PC-9 (cell line): ENCODE data around the gene PKLR. TPM values are rescaled to one million over a fixed set of nuclear protein-coding genes. Genes with fewer than 3 reads are reported as not detected.

Experiments used
- BruUV-seq: library from RNA; stranded (reverse); fragments of 400-500 nt; replicated peaks from 2 replicates; lab custom pipeline; 2021; lab: Mats Ljungman, UMichigan
- CTCF ChIA-PET: fragments of 300-600 bp; sonication (Branson Sonifier 250); formaldehyde crosslinking; loops from one replicate; lab custom pipeline; 2022; ENCODE audit warnings: antibody characterized with exemption; lab: Charles Lee
- POLR2A ChIA-PET: fragments of 300-600 bp; sonication (Branson Sonifier 250); formaldehyde crosslinking; loops from one replicate; lab custom pipeline; 2022; ENCODE audit warnings: antibody characterized with exemption; ENCODE audit not compliant: unreplicated experiment; lab: Charles Lee
- DNase-seq, 2 experiments: peaks; one replicate each; pipeline versions ENCODE4 v3.0.0 to v3.0.0-alpha.2; 2015 to 2022; ENCODE audit warnings: mixed read lengths in 1 of 2
- H2AFZ ChIP-seq: fragments of 200-600 bp; sonication (generic); 2 replicates; pipeline ENCODE4 v1.8.1; 2017; ENCODE audit warnings: antibody characterized with exemption
- H3F3A ChIP-seq: fragments of 200-600 bp; sonication (generic); 2 replicates; pipeline ENCODE4 v1.8.1; 2017; ENCODE audit warnings: antibody characterized with exemption, mild to moderate bottlenecking, low read depth; ENCODE audit not compliant: insufficient read depth
- H3K27ac ChIP-seq: fragments of 200-600 bp; sonication (generic); 2 replicates; pipeline ENCODE4 v1.6.1; 2016; ENCODE audit warnings: mixed run types
- H3K27me3 ChIP-seq: fragments of 200-600 bp; sonication (generic); 2 replicates; pipeline ENCODE4 v1.6.1; 2016; ENCODE audit warnings: low read depth, mixed run types; ENCODE audit not compliant: insufficient read depth
- H3K36me3 ChIP-seq: fragments of 200-600 bp; sonication (generic); 2 replicates; pipeline ENCODE4 v1.6.1; 2016; ENCODE audit warnings: low read depth, mixed run types
- H3K4me1 ChIP-seq: fragments of 200-600 bp; sonication (generic); replicated peaks from 2 replicates; pipeline ENCODE4 v1.6.1; 2016; ENCODE audit warnings: mixed run types; ENCODE audit not compliant: insufficient read depth
- H3K4me2 ChIP-seq: fragments of 200-600 bp; sonication (generic); 2 replicates; pipeline ENCODE4 v1.6.1; 2017; ENCODE audit warnings: mixed run types
- H3K4me3 ChIP-seq: fragments of 200-600 bp; sonication (generic); 2 replicates; pipeline ENCODE4 v1.6.1; 2016; ENCODE audit warnings: mixed run types
- H3K79me2 ChIP-seq: fragments of 200-600 bp; sonication (generic); 2 replicates; pipeline ENCODE4 v1.6.1; 2017; ENCODE audit warnings: low read depth, mixed run types
- H3K9me2 ChIP-seq: fragments of 200-600 bp; sonication (generic); 2 replicates; pipeline ENCODE4 v1.8.1; 2017; ENCODE audit warnings: mild to moderate bottlenecking; ENCODE audit not compliant: insufficient read depth
- H3K9me3 ChIP-seq: fragments of 200-600 bp; sonication (generic); 2 replicates; pipeline ENCODE4 v1.8.1; 2016; ENCODE audit warnings: low read depth; ENCODE audit not compliant: insufficient read depth
- H4K20me1 ChIP-seq: fragments of 200-600 bp; sonication (generic); 2 replicates; pipeline ENCODE4 v1.8.1; 2017; ENCODE audit not compliant: insufficient read depth
- EZH2 ChIP-seq: fragments of 200-600 bp; sonication (generic); IDR thresholded peaks from 2 replicates; pipeline ENCODE4 v1.8.0; 2017; ENCODE audit warnings: antibody characterized with exemption, low read depth
- intact Hi-C: fragments of 100-400 bp; cut with micrococcal nuclease; formaldehyde crosslinking; loops from one replicate; pipeline ENCODE4 v1.10.0; 2022; ENCODE audit not compliant: unreplicated experiment
- total RNA-seq: library from RNA; stranded (reverse); gene quantifications from 2 replicates; pipeline ENCODE4 v1.2.3, GENCODE V29; 2021
- TF ChIP-seq, protein P1 (sequence below): fragments of 200-600 bp; sonication (generic); conservative IDR thresholded peaks from 2 replicates; pipeline ENCODE4 v1.6.1; 2017; ENCODE audit warnings: mixed run types, antibody characterized with exemption, mild to moderate bottlenecking, moderate library complexity

Gene PKLR
- total RNA-seq, 1 experiment from 2014 or later, result not detected

DNA sequence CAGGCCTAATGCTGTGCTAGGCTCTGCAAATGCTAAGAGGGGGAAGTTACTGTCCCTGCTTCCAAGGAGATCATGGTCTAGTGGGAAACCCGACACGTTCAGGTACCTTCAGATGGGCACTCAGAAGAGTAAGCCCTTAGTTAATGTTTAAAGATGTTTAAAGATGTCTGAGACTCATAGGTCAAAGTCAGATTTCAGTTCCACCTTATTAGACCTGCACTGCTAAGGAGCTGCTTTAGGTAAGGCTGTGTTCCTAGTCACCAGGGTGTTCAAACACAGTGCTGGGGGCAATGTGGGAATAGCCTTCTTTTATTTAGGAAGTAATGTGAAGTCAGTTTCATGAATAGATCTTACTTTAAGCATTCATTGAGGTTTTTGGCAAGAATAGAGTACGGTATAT is 15.7 kb upstream of the PKLR start:
- H4K20me1 ChIP-seq, result peaks cover 4% of the 10 kb centered on the region; the same call in 1 of the 2 replicates
- no peak overlapping the region for H3K4me2 ChIP-seq
- no TSS peak for BruUV-seq
- H2AFZ ChIP-seq, result no peak overlapping the region
- peaks cover 10% of the 10 kb centered on the region for H3K36me3 ChIP-seq
- no peak overlapping the region for H3K4me3 ChIP-seq
- no peak for DNase-seq
- H3K9me3 ChIP-seq, result no peaks in the 10 kb centered on the region; the same call in 1 of the 2 replicates
- no peaks in the 10 kb centered on the region for H3K4me1 ChIP-seq
- H3K9me2 ChIP-seq, result no peaks in the 10 kb centered on the region
- H3K79me2 ChIP-seq, result peaks cover 13% of the 10 kb centered on the region
- H3K27me3 ChIP-seq, result no peaks in the 10 kb centered on the region
- ChIA-PET POLR2A (interaction anchor here (0.6 kb wide), 1 partner anchor 132 kb away, joined by 5 read pairs; no protein-coding TSS in a partner anchor), CTCF (no interaction called here)
- intact Hi-C loops, result no loop called here
- peaks cover 58% of the 10 kb centered on the region for H3F3A ChIP-seq
- TF ChIP-seq, protein P1, sequence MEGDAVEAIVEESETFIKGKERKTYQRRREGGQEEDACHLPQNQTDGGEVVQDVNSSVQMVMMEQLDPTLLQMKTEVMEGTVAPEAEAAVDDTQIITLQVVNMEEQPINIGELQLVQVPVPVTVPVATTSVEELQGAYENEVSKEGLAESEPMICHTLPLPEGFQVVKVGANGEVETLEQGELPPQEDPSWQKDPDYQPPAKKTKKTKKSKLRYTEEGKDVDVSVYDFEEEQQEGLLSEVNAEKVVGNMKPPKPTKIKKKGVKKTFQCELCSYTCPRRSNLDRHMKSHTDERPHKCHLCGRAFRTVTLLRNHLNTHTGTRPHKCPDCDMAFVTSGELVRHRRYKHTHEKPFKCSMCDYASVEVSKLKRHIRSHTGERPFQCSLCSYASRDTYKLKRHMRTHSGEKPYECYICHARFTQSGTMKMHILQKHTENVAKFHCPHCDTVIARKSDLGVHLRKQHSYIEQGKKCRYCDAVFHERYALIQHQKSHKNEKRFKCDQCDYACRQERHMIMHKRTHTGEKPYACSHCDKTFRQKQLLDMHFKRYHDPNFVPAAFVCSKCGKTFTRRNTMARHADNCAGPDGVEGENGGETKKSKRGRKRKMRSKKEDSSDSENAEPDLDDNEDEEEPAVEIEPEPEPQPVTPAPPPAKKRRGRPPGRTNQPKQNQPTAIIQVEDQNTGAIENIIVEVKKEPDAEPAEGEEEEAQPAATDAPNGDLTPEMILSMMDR, result no peak
- TF ChIP-seq EZH2, result no peak
- H3K27ac ChIP-seq, result no peak overlapping the region

DNA sequence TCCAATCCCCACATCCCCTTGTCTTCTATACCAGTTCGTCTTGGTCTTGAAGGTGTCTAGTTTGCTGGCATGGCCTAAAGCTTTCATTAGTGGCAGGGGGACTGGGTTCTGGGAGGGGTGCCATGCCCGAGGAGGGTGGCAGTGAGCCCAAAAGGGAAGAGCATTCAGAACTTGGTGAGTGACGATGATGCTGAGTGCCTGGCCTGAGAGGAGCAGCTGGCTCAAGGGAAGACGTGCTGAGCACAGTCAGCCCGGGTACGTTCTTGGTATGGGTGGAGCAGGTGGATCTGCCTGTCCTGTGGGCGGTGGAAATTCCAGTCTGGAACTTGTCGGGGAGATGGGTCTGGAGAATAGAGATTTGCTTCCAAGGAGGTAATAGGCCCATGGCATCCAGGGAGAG is 12.0 kb upstream of the PKLR start:
- Histone ChIP-seq H3K4me2 (no peak overlapping the region), H4K20me1 (peaks cover 20% of the 10 kb centered on the region; the same call in 1 of the 2 replicates), H3K9me2 (no peaks in the 10 kb centered on the region), H3K9me3 (no peaks in the 10 kb centered on the region; the same call in 1 of the 2 replicates), H3K4me3 (no peak overlapping the region), H3K36me3 (peaks cover 10% of the 10 kb centered on the region), H3K4me1 (peaks cover 19% of the 10 kb centered on the region), H3F3A (peaks cover 29% of the 10 kb centered on the region), H3K27me3 (no peaks in the 10 kb centered on the region), H3K79me2 (peaks cover 44% of the 10 kb centered on the region), H3K27ac (no peak overlapping the region), H2AFZ (no peak overlapping the region)
- intact Hi-C loops, result no loop called here
- DNase-seq, result no peak
- ChIA-PET CTCF (no interaction called here), POLR2A (no interaction called here)
- BruUV-seq, result no TSS peak
- TF ChIP-seq EZH2, result no peak
- TF ChIP-seq, protein P1, result no peak

DNA sequence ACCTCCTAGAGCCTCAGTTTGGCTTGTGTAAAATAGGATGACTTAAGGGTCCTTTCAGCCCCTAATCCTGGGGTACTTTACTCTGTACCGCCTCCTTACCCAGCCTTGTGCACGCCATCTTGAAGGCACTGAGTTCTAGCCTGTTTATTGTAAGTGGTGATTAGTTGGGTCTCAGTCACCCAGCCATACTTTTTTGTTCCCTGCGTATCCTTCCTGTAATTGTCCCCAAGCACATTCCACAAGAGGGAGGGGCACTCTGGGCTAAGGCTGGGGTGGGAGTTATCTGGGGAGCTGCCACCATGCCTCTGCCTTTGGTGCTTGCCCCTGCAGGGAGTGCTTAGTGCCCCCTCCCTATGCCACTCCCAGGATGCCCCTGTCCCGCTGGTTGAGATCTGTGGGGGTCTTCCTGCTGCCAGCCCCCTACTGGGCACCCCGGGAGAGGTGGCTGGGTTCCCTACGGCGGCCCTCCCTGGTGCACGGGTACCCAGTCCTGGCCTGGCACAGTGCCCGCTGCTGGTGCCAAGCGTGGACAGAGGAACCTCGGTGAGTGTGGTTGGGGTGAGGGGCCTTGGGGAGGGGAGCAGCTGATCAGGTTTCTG is 8.3 kb upstream of the PKLR start:
- Histone ChIP-seq H3K4me3 (peak overlapping the region; percentile 88), H3K4me2 (peak overlapping the region; percentile 91), H3K9me3 (no peaks in the 10 kb centered on the region), H3F3A (peaks cover 21% of the 10 kb centered on the region), H3K4me1 (peaks cover 26% of the 10 kb centered on the region), H3K36me3 (peaks cover 4% of the 10 kb centered on the region), H3K27me3 (no peaks in the 10 kb centered on the region), H4K20me1 (peaks cover 16% of the 10 kb centered on the region; the same call in 1 of the 2 replicates), H3K27ac (peak overlapping the region; percentile 91), H3K79me2 (peaks cover 44% of the 10 kb centered on the region), H3K9me2 (0 out of 2 replicates have a peak, but pooled peaks cover 6% of the 10 kb centered on the region), H2AFZ (peak overlapping the region; percentile 72)
- BruUV-seq, result no TSS peak
- intact Hi-C loops, result loop anchor here (2.0 to 5.0 kb wide), 2 partner anchors 37 to 47 kb away; partner anchors contain the start of genes CLK2 and SCAMP3
- POLR2A ChIA-PET, result interaction anchor here (0.6 to 1.0 kb wide), 3 partner anchors 14 to 1648 kb away, joined by 3 to 7 read pairs (median 3); no protein-coding TSS in a partner anchor
- CTCF ChIA-PET, result no interaction called here
- DNase-seq, result peak; percentile 63 to 67
- TF ChIP-seq EZH2, result no peak
- TF ChIP-seq, protein P1, result no peak
